Left cardiac atrium (tissue), 4 donors: Measurements from ENCODE around the gene ZBTB44. TPM values are rescaled to one million over a fixed set of nuclear protein-coding genes. Genes with fewer than 3 reads are reported as not detected.
"Not testable (repeated sequence)": the region's sequence is repeated elsewhere in the genome, so short reads cannot be mapped to it uniquely, and the experiment has no call there.

Experiments
- ATAC-seq, 2 donors: fragments of 200-7000 bp; cut with Tn5 transposase; one replicate each; pipeline ENCODE4 v1.9.1; 2020; ENCODE audit warnings: mild to moderate bottlenecking in 2 of 2, moderate library complexity in 2 of 2
- DNase-seq: peaks from one replicate; pipeline ENCODE4 v3.0.0-alpha.2; 2020
- intact Hi-C, 2 donors: fragments of 100-400 bp; cut with DNase I; formaldehyde crosslinking; loops; one replicate each; pipeline versions ENCODE4 v1.14.1 to v1.15.1; 2022 to 2023
- total RNA-seq, 2 donors: library from RNA; stranded (reverse); fragmentation: NEBNext Ultra II Directional; extraction: Animal tissue kit (Norgen Biotek cat#: 25700); gene quantifications; one replicate each; pipeline ENCODE4 v1.2.1, GENCODE V29; 2021
- donor health status: DM: no; HTN: yes; CAD: no.
- donor health status: DM: no; HTN: yes; CAD: no; lungs with severe emphysema.
- donor health status: DM: yes; HTN: yes; CAD: no.
- donor health status: Dilated cardiomyopathy.

ZBTB44 gene
- total RNA-seq, 2 donors from 2014 or later = 37.5 to 40.7 TPM

- DNase-seq (peak; percentile 64), ATAC-seq (peak; percentile 82 to 89)
- intact Hi-C loops = loop anchor here in 1 of 2 donors (5.0 kb wide), 1 partner anchor 237 kb away; no protein-coding TSS in a partner anchor
Measured at GRCh38 chr11:130314184-130314749, 450 bp downstream of the ZBTB44 start.

- intact Hi-C loops = loop anchor here in 1 of 2 donors (5.0 kb wide), 1 partner anchor 236 kb away; no protein-coding TSS in a partner anchor
- DNase-seq (no peak), ATAC-seq (no peak)
Measured at GRCh38 chr11:130313383-130314183, 1.1 kb downstream of the ZBTB44 start.

- ATAC-seq = no peak
- no peak for DNase-seq
- intact Hi-C loops = loop anchor here in 1 of 2 donors (5.0 kb wide), 1 partner anchor 235 kb away; no protein-coding TSS in a partner anchor
Measured at GRCh38 chr11:130312046-130312445, 2.7 kb downstream of the ZBTB44 start.

- no peak for ATAC-seq
- no peak for DNase-seq
- intact Hi-C loops = loop anchor here in 1 of 2 donors (5.0 kb wide), 1 partner anchor 233 kb away; no protein-coding TSS in a partner anchor
Measured at GRCh38 chr11:130310622-130311021, 4.1 kb downstream of the ZBTB44 start.

GRCh38 chr11:130308886-130309285, 5.8 kb downstream of the ZBTB44 start:
- intact Hi-C loops = no loop called here
- DNase-seq (no peak), ATAC-seq (peak; percentile 34 to 64)

- intact Hi-C loops = no loop called here
- DNase-seq (no peak), ATAC-seq (no peak)
Measured at GRCh38 chr11:130308059-130308458, 6.7 kb downstream of the ZBTB44 start.

- ATAC-seq (no peak), DNase-seq (no peak)
- intact Hi-C loops = no loop called here
Measured at GRCh38 chr11:130304651-130305050, 10.1 kb downstream of the ZBTB44 start.

- intact Hi-C loops = no loop called here
- no peak for DNase-seq
- no peak for ATAC-seq
Measured at GRCh38 chr11:130301002-130301401, 13.7 kb downstream of the ZBTB44 start.

GRCh38 chr11:130300567-130300966, 14.2 kb downstream of the ZBTB44 start:
- intact Hi-C loops = no loop called here
- no peak for DNase-seq

GRCh38 chr11:130299978-130300377, 14.7 kb downstream of the ZBTB44 start:
- no peak for ATAC-seq
- no peak for DNase-seq
- intact Hi-C loops = no loop called here

More at GRCh38 chr11:130300567-130300966, 14.2 kb downstream of the ZBTB44 start:
- ATAC-seq = no peak

GRCh38 chr11:130295657-130296056, 19.1 kb downstream of the ZBTB44 start:
- intact Hi-C loops = no loop called here
- DNase-seq (no peak), ATAC-seq (no peak)

- intact Hi-C loops = no loop called here
- DNase-seq = no peak
- ATAC-seq = no peak
Measured at GRCh38 chr11:130282111-130282510, 32.6 kb downstream of the ZBTB44 start.

GRCh38 chr11:130281341-130281740, 33.4 kb downstream of the ZBTB44 start:
- DNase-seq, ATAC-seq, intact Hi-C loops: not testable (repeated sequence)

- no peak for ATAC-seq
Measured at GRCh38 chr11:130279989-130280388, 34.7 kb downstream of the ZBTB44 start.

GRCh38 chr11:130278745-130279144, 36.0 kb downstream of the ZBTB44 start:
- intact Hi-C loops = no loop called here
- DNase-seq (no peak), ATAC-seq (no peak)

More at GRCh38 chr11:130279989-130280388, 34.7 kb downstream of the ZBTB44 start:
- no peak for DNase-seq
- intact Hi-C loops = no loop called here

GRCh38 chr11:130278151-130278550, 36.6 kb downstream of the ZBTB44 start:
- DNase-seq = no peak
- no peak for ATAC-seq
- intact Hi-C loops = no loop called here

- DNase-seq = no peak
- intact Hi-C loops = no loop called here
- ATAC-seq = no peak
Measured at GRCh38 chr11:130272336-130272735, 42.4 kb downstream of the ZBTB44 start.

- DNase-seq = no peak
- intact Hi-C loops = no loop called here
- no peak for ATAC-seq
Measured at GRCh38 chr11:130269326-130269943, 45.3 kb downstream of the ZBTB44 start.

GRCh38 chr11:130263351-130263750, 51.4 kb downstream of the ZBTB44 start:
- ATAC-seq = no peak
- no peak for DNase-seq
- intact Hi-C loops = no loop called here

GRCh38 chr11:130262424-130262823, 52.3 kb downstream of the ZBTB44 start:
- no peak for ATAC-seq
- no peak for DNase-seq

More at GRCh38 chr11:130262424-130262823, 52.3 kb downstream of the ZBTB44 start:
- intact Hi-C loops = no loop called here
